H9 (cell line): ENCODE data around the gene BRD1. TPM values are rescaled to one million over a fixed set of nuclear protein-coding genes. Genes with fewer than 3 reads are reported as not detected.

Experiments used
- DNase-seq: peaks from one replicate; pipeline ENCODE4 v3.0.0-alpha.2; 2017
- H2AFZ ChIP-seq: one replicate; pipeline ENCODE4 v1.6.1; 2013; ENCODE audit warnings: mild to moderate bottlenecking, low read length, control low read depth, moderate library complexity
- H2AK5ac ChIP-seq: 2 replicates; pipeline ENCODE4 v1.6.1; 2013; ENCODE audit warnings: low read length, control low read depth, mixed read lengths; ENCODE audit not compliant: insufficient read length
- H2BK120ac ChIP-seq: one replicate; pipeline ENCODE4 v1.6.1; 2013; ENCODE audit warnings: low read depth, mild to moderate bottlenecking, low read length, control low read depth, inconsistent platforms; ENCODE audit not compliant: poor library complexity, severe bottlenecking
- H2BK12ac ChIP-seq: 2 replicates; pipeline ENCODE4 v1.6.1; 2013; ENCODE audit warnings: low read length, control low read depth, mixed read lengths, low read depth; ENCODE audit not compliant: insufficient read length
- H2BK15ac ChIP-seq: 2 replicates; pipeline ENCODE4 v1.6.1; 2013; ENCODE audit warnings: low read depth, low read length, control low read depth
- H2BK20ac ChIP-seq: one replicate; pipeline ENCODE4 v1.6.1; 2013; ENCODE audit warnings: low read depth, mild to moderate bottlenecking, low read length, control low read depth, inconsistent platforms; ENCODE audit not compliant: poor library complexity, severe bottlenecking
- H2BK5ac ChIP-seq: 2 replicates; pipeline ENCODE4 v1.6.1; 2013; ENCODE audit warnings: low read length, control low read depth, mixed read lengths; ENCODE audit not compliant: insufficient read length
- H3K14ac ChIP-seq: 2 replicates; pipeline ENCODE4 v1.6.1; 2013; ENCODE audit warnings: low read length, control low read depth; ENCODE audit not compliant: insufficient read depth
- H3K18ac ChIP-seq: 2 replicates; pipeline ENCODE4 v1.6.1; 2013; ENCODE audit warnings: low read depth, mild to moderate bottlenecking, mixed read lengths, low read length, control low read depth; ENCODE audit not compliant: insufficient read length
- H3K23ac ChIP-seq: 2 replicates; pipeline ENCODE4 v1.6.1; 2013; ENCODE audit warnings: low read length, control low read depth, mixed read lengths, low read depth; ENCODE audit not compliant: insufficient read length
- H3K23me2 ChIP-seq: 2 replicates; pipeline ENCODE4 v1.6.1; 2013; ENCODE audit warnings: low read depth, mild to moderate bottlenecking, mixed read lengths, low read length, control low read depth; ENCODE audit not compliant: insufficient read length, poor library complexity, severe bottlenecking
- H3K27ac ChIP-seq: 2 replicates; pipeline ENCODE4 v1.5.1; 2013; ENCODE audit warnings: low read length, control low read depth, mixed read lengths, low read depth; ENCODE audit not compliant: insufficient read length
- H3K27me3 ChIP-seq: 2 replicates; pipeline ENCODE4 v1.6.1; 2013; ENCODE audit warnings: low read length, control low read depth, inconsistent platforms; ENCODE audit not compliant: insufficient read depth
- H3K4ac ChIP-seq: 2 replicates; pipeline ENCODE4 v1.6.1; 2013; ENCODE audit warnings: low read depth, mild to moderate bottlenecking, control low read depth, inconsistent platforms, low read length, moderate library complexity
- H3K4me1 ChIP-seq: 2 replicates; pipeline ENCODE4 v1.6.1; 2013; ENCODE audit warnings: low read length, control low read depth, inconsistent platforms; ENCODE audit not compliant: insufficient read depth
- H3K4me2 ChIP-seq: 2 replicates; pipeline ENCODE4 v1.6.1; 2013; ENCODE audit warnings: low read length, control low read depth, mixed read lengths; ENCODE audit not compliant: insufficient read length, insufficient read depth
- H3K56ac ChIP-seq: 2 replicates; pipeline ENCODE4 v1.6.1; 2013; ENCODE audit warnings: low read depth, mild to moderate bottlenecking, mixed read lengths, low read length, control low read depth; ENCODE audit not compliant: insufficient read length
- H3K79me1 ChIP-seq: 2 replicates; pipeline ENCODE4 v1.6.1; 2013; ENCODE audit warnings: low read depth, mild to moderate bottlenecking, moderate library complexity, low read length, control low read depth, inconsistent platforms; ENCODE audit not compliant: insufficient read depth, poor library complexity, severe bottlenecking
- H3K79me2 ChIP-seq: 2 replicates; pipeline ENCODE4 v1.6.1; 2013; ENCODE audit warnings: low read length, control low read depth, inconsistent platforms; ENCODE audit not compliant: insufficient read depth
- H3K9ac ChIP-seq: 2 replicates; pipeline ENCODE4 v1.6.1; 2013; ENCODE audit warnings: low read length, control low read depth, mixed read lengths; ENCODE audit not compliant: insufficient read length; ENCODE audit errors: extremely low read depth
- H3K9me3 ChIP-seq: one replicate; pipeline ENCODE4 v1.6.1; 2013; ENCODE audit warnings: low read depth, low read length, inconsistent platforms; ENCODE audit not compliant: control insufficient read depth
- H3T11ph ChIP-seq: one replicate; pipeline ENCODE4 v1.6.1; 2013; ENCODE audit warnings: mild to moderate bottlenecking, low read length, control low read depth, inconsistent platforms
- H4K20me1 ChIP-seq: one replicate; pipeline ENCODE4 v1.6.1; 2013; ENCODE audit not compliant: control insufficient read depth, insufficient read length, insufficient read depth
- H4K5ac ChIP-seq: 2 replicates; pipeline ENCODE4 v1.6.1; 2013; ENCODE audit warnings: low read depth, mild to moderate bottlenecking, mixed read lengths, low read length, control low read depth; ENCODE audit not compliant: insufficient read length
- H4K8ac ChIP-seq: replicated peaks from 2 replicates; pipeline ENCODE4 v1.6.1; 2013; ENCODE audit warnings: low read length, control low read depth, mixed read lengths, low read depth; ENCODE audit not compliant: insufficient read length
- H4K91ac ChIP-seq: 2 replicates; pipeline ENCODE4 v1.6.1; 2013; ENCODE audit warnings: low read depth, mild to moderate bottlenecking, moderate library complexity, mixed read lengths, low read length, control low read depth; ENCODE audit not compliant: insufficient read length
- H3K27ac Mint-ChIP-seq, 3 experiments: 2 replicates in 2 of 3; 3 replicates in 1 of 3; pipeline ENCODE4 v1.8.0; 2020 to 2021; ENCODE audit warnings: mixed read lengths in 3 of 3, mild to moderate bottlenecking in 1 of 3, moderate library complexity in 1 of 3
- H3K27me3 Mint-ChIP-seq: 2 replicates; pipeline ENCODE4 v1.8.0; 2021; ENCODE audit warnings: low read depth, mild to moderate bottlenecking, moderate library complexity, mixed read lengths
- H3K36me3 Mint-ChIP-seq, 3 experiments: 2 replicates in 2 of 3; 3 replicates in 1 of 3; pipeline ENCODE4 v1.8.0; 2020 to 2021; ENCODE audit warnings: low read depth in 3 of 3, mixed read lengths in 3 of 3; ENCODE audit not compliant: insufficient read depth in 1 of 3
- H3K4me1 Mint-ChIP-seq, 2 experiments: 2 replicates each; pipeline ENCODE4 v1.8.0; 2020; ENCODE audit warnings: mixed read lengths in 2 of 2
- H3K4me3 Mint-ChIP-seq, 2 experiments: 2 replicates in 1 of 2; 3 replicates in 1 of 2; pipeline ENCODE4 v1.8.0; 2020 to 2021; ENCODE audit warnings: mild to moderate bottlenecking in 2 of 2, mixed read lengths in 2 of 2, moderate library complexity in 1 of 2
- H3K9me3 Mint-ChIP-seq, 2 experiments: 2 replicates in 1 of 2; 3 replicates in 1 of 2; pipeline ENCODE4 v1.8.0; 2020; ENCODE audit warnings: mild to moderate bottlenecking in 2 of 2, mixed read lengths in 2 of 2, moderate library complexity in 1 of 2
- WGBS: extraction: QIAGEN DNeasy Blood & Tissue Kit; methylation state at CpG from one replicate; pipeline ENCODE4 v1.1.7; 2013; ENCODE audit warnings: missing lambda C conversion rate, low lambda C conversion rate, mixed read lengths; ENCODE audit not compliant: insufficient read length; ENCODE audit errors: extremely low coverage; 5-methylcytosine and 5-hydroxymethylcytosine counted together
- total RNA-seq: library from RNA; stranded (reverse); gene quantifications from 2 replicates; pipeline ENCODE4 v1.2.1, GENCODE V29; 2021
- TF ChIP-seq, protein P1 (sequence below): fragments of 200-600 bp; sonication (generic); conservative IDR thresholded peaks from 3 replicates; pipeline ENCODE4 v1.8.0; 2021; ENCODE audit warnings: antibody characterized with exemption, mild to moderate bottlenecking

Gene BRD1
- total RNA-seq, 1 experiment from 2014 or later, result 51.3 TPM

DNA sequence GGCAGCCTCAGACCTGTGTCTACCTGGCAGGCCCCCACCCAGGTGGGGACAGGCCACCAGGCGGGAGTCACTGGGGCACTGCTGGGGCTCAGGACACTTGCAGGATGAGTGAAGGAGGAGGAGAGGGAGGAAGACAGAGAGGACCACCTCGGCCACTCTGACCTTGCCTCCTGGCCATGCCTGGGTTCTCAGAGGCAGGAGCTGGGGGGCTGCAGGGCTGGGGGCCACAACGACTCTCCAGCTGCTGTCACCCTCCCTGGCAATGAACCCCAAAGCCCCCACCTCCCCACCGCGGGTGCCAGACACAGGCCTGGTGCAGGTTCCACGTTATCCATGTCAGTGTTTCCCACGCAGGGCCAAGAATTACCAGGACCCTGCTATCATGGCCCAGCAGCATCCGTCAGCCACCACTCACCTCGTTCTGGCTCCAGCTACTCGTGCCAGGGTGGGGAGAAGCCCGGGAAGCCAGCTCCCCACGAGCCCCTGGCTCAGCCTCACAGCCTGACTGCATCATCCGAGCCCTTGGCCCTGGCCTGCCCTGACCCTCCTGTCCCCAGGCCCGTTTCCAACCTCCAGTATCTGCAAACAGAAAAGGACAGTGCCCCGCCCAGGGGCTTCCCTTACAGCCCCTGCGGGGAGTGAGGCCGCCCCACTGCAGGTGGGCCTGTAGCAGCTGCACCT, 62.4 kb downstream of the BRD1 start:
- peaks cover 7 to 8% of the 10 kb centered on the region in 2 experiments for H3K4me1 Mint-ChIP-seq
- Histone ChIP-seq H3K14ac (no peak overlapping the region), H4K5ac (no peak overlapping the region), H3K27ac (no peak overlapping the region), H3K9ac (no peak overlapping the region), H3K23me2 (no peaks in the 10 kb centered on the region), H4K8ac (no peak overlapping the region), H3K79me2 (no peaks in the 10 kb centered on the region), H2AK5ac (no peak overlapping the region), H2BK120ac (no peak overlapping the region), H3K23ac (no peak overlapping the region), H3K9me3 (no peaks in the 10 kb centered on the region), H3T11ph (no peak overlapping the region), H4K20me1 (no peaks in the 10 kb centered on the region), H3K79me1 (no peaks in the 10 kb centered on the region), H4K91ac (no peak overlapping the region), H2BK15ac (no peak overlapping the region), H3K56ac (no peak overlapping the region), H3K4me2 (no peak overlapping the region), H3K27me3 (no peaks in the 10 kb centered on the region), H2BK5ac (no peak overlapping the region), H3K4me1 (no peaks in the 10 kb centered on the region), H2BK20ac (no peak overlapping the region), H2BK12ac (no peak overlapping the region), H2AFZ (no peak overlapping the region), H3K18ac (no peak overlapping the region), H3K4ac (no peak overlapping the region)
- peaks cover 10 to 12% of the 10 kb centered on the region in 2 experiments for H3K9me3 Mint-ChIP-seq
- H3K27ac Mint-ChIP-seq, result no peak overlapping the region; a peak in 1 of 7 replicates
- no CpG with 5 or more reads among the region's 17 CpGs for WGBS
- DNase-seq, result peak; percentile 23
- no peaks in the 10 kb centered on the region for H3K27me3 Mint-ChIP-seq
- no peak overlapping the region for H3K4me3 Mint-ChIP-seq
- TF ChIP-seq, protein P1, sequence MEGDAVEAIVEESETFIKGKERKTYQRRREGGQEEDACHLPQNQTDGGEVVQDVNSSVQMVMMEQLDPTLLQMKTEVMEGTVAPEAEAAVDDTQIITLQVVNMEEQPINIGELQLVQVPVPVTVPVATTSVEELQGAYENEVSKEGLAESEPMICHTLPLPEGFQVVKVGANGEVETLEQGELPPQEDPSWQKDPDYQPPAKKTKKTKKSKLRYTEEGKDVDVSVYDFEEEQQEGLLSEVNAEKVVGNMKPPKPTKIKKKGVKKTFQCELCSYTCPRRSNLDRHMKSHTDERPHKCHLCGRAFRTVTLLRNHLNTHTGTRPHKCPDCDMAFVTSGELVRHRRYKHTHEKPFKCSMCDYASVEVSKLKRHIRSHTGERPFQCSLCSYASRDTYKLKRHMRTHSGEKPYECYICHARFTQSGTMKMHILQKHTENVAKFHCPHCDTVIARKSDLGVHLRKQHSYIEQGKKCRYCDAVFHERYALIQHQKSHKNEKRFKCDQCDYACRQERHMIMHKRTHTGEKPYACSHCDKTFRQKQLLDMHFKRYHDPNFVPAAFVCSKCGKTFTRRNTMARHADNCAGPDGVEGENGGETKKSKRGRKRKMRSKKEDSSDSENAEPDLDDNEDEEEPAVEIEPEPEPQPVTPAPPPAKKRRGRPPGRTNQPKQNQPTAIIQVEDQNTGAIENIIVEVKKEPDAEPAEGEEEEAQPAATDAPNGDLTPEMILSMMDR, result no peak
- H3K36me3 Mint-ChIP-seq, result peaks cover 5 to 11% (median 8%) of the 10 kb centered on the region in 3 experiments; a peak in 6 of 7 replicates
